H1 (cell line): ENCODE data around the gene APELA. TPM values are rescaled to one million over a fixed set of nuclear protein-coding genes. Genes with fewer than 3 reads are reported as not detected.

Source experiments
- EP300 ChIP-seq, 2 experiments: IDR thresholded peaks; 1 replicate in 1 of 2; 2 replicates in 1 of 2; pipeline ENCODE4 v1.6.1; 2011 to 2012; ENCODE audit warnings: low read depth in 2 of 2, low read length in 2 of 2, mild to moderate bottlenecking in 2 of 2, borderline replicate concordance in 1 of 2, inconsistent platforms in 1 of 2, moderate library complexity in 1 of 2
- GTF2F1 ChIP-seq: IDR thresholded peaks from 2 replicates; pipeline ENCODE4 v1.6.1; 2012; ENCODE audit warnings: low read depth, low read length, improper control_type of control experiment, borderline replicate concordance
- HDAC2 ChIP-seq, 2 experiments: fragments of 300-600 bp in 1 of 2; sonication (generic) in 1 of 2; IDR thresholded peaks; 2 replicates each; pipeline ENCODE4 v1.6.1; 2011 to 2012; ENCODE audit warnings: low read depth in 2 of 2, low read length in 2 of 2, mild to moderate bottlenecking in 2 of 2, moderate library complexity in 2 of 2, borderline replicate concordance in 1 of 2, inconsistent platforms in 1 of 2
- polyA plus RNA-seq, 7 experiments: library from polyadenylated mRNA; depleted of rRNA in 3 of 7; stranded (reverse) in 5 of 7; unstranded in 2 of 7; fragments of >200 nt in 5 of 7; fragments of 200-250 nt in 2 of 7; gene quantifications; 1 replicate in 5 of 7; 2 replicates in 1 of 7; 4 replicates in 1 of 7; pipeline versions ENCODE4 v1.2.1 to v1.2.3, GENCODE V29; 2011 to 2013; ENCODE audit warnings: missing spikeins in 2 of 7, mixed read lengths in 2 of 7
- total RNA-seq: library from RNA; stranded (reverse); fragmentation: NEBNext Ultra II Directional; extraction: Animal tissue kit (Norgen Biotek cat#: 25700); gene quantifications from 2 replicates; pipeline ENCODE4 v1.2.1, GENCODE V29; 2021
- TF ChIP-seq, protein P1 (sequence below): IDR thresholded peaks from 2 replicates; pipeline ENCODE4 v1.6.1; 2012; ENCODE audit warnings: inconsistent platforms

APELA gene
- total and polyA plus RNA-seq, 2 of the 8 experiments (the other 6 are each of a cell fraction or from before 2014, with no cell fraction given): 60.2 to 81.8 TPM

DNA sequence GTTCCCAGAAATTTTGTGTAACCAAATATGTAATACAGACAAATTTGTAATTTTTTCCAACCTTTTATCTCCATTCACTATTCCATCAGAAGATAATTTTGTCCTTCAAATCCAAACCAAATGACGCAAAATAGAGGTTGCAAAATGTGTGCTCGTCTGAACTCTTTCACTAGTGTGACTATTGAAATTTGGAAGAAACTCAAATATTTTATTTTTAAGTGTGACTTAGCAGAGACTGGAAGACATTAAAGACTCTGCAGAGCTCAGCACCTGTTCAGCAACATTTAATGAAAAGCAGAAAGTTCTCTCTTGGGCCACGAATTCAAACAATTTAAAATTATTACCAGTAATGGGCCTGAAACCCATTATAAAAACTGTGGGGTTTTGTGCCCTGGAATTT lies 30.0 kb upstream of the APELA start (continued):
- TF ChIP-seq GTF2F1 (no peak), HDAC2 (IDR thresholded peaks at IDR 0.05; ENCODE audit: borderline replicate concordance in 1 of 2, low read depth in 2 of 2, low read length in 2 of 2) (no peak), EP300 (IDR thresholded peaks at IDR 0.05; ENCODE audit: borderline replicate concordance in 1 of 2, low read depth in 2 of 2, low read length in 2 of 2) (no peak)
- TF ChIP-seq, protein P1, sequence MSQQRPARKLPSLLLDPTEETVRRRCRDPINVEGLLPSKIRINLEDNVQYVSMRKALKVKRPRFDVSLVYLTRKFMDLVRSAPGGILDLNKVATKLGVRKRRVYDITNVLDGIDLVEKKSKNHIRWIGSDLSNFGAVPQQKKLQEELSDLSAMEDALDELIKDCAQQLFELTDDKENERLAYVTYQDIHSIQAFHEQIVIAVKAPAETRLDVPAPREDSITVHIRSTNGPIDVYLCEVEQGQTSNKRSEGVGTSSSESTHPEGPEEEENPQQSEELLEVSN: no peak
- TF ChIP-seq, all 59 proteins: peak for 0
